H1 (cell line): ENCODE data around the gene CDC42BPB. TPM values are rescaled to one million over a fixed set of nuclear protein-coding genes. Genes with fewer than 3 reads are reported as not detected.

ENCODE experiments used
- ASH2L ChIP-seq: fragments of 200-600, 300-600 bp; sonication (generic); IDR thresholded peaks from one replicate; pipeline ENCODE4 v1.7.1; 2017; ENCODE audit warnings: low read length
- JUN ChIP-seq: IDR thresholded peaks from 2 replicates; pipeline ENCODE4 v1.6.1; 2011; ENCODE audit warnings: low read depth, mild to moderate bottlenecking, improper control_type of control experiment, low read length
- JUND ChIP-seq: IDR thresholded peaks from 2 replicates; pipeline ENCODE4 v1.6.1; 2011; ENCODE audit warnings: mild to moderate bottlenecking, improper control_type of control experiment, low read length
- KDM1A ChIP-seq: fragments of 200-600, 300-600 bp; sonication (generic); IDR thresholded peaks from 2 replicates; pipeline ENCODE4 v1.7.1; 2016; ENCODE audit warnings: mild to moderate bottlenecking, low read length, borderline replicate concordance
- MAFK ChIP-seq: IDR thresholded peaks from 2 replicates; pipeline ENCODE4 v1.6.1; 2012; ENCODE audit warnings: low read depth, mild to moderate bottlenecking, improper control_type of control experiment, low read length
- MAX ChIP-seq: IDR thresholded peaks from 2 replicates; pipeline ENCODE4 v1.6.1; 2012; ENCODE audit warnings: inconsistent platforms
- PHF8 ChIP-seq: fragments of 200-600 bp; sonication (generic); conservative IDR thresholded peaks from 2 replicates; pipeline ENCODE4 v1.7.1; 2012; ENCODE audit warnings: low read depth, mild to moderate bottlenecking, inconsistent platforms, low read length, moderate library complexity
- SIRT6 ChIP-seq: IDR thresholded peaks from one replicate; pipeline ENCODE4 v1.7.1; 2012; ENCODE audit warnings: low read length, inconsistent platforms
- SP2 ChIP-seq: IDR thresholded peaks from 2 replicates; pipeline ENCODE4 v1.6.1; 2012; ENCODE audit warnings: mild to moderate bottlenecking, low read length, inconsistent platforms
- TAF7 ChIP-seq: optimal IDR thresholded peaks from 2 replicates; pipeline ENCODE3; 2011; ENCODE audit warnings: low read depth, mild to moderate bottlenecking, inconsistent platforms, low read length, moderate library complexity, borderline replicate concordance
- polyA plus RNA-seq, 7 experiments: library from polyadenylated mRNA; depleted of rRNA in 3 of 7; stranded (reverse) in 5 of 7; unstranded in 2 of 7; fragments of >200 nt in 5 of 7; fragments of 200-250 nt in 2 of 7; gene quantifications; 1 replicate in 5 of 7; 2 replicates in 1 of 7; 4 replicates in 1 of 7; pipeline versions ENCODE4 v1.2.1 to v1.2.3, GENCODE V29; 2011 to 2013; ENCODE audit warnings: missing spikeins in 2 of 7, mixed read lengths in 2 of 7
- total RNA-seq: library from RNA; stranded (reverse); fragmentation: NEBNext Ultra II Directional; extraction: Animal tissue kit (Norgen Biotek cat#: 25700); gene quantifications from 2 replicates; pipeline ENCODE4 v1.2.1, GENCODE V29; 2021

Gene CDC42BPB
- total and polyA plus RNA-seq, 2 of the 8 experiments (the other 6 are each of a cell fraction or from before 2014, with no cell fraction given), result 51.2 to 88.2 TPM

- TF ChIP-seq KDM1A, result no peak
- TF ChIP-seq SIRT6, result no peak
- no peak for TF ChIP-seq ASH2L
- no peak for TF ChIP-seq PHF8
- TF ChIP-seq SP2, result no peak
- no peak for TF ChIP-seq JUN
- no peak for TF ChIP-seq TAF7
- no peak for TF ChIP-seq MAX
- TF ChIP-seq MAFK, result no peak
- no peak for TF ChIP-seq JUND
Observed at GRCh38 chr14:103089386-103090335, 32.3 kb upstream of the CDC42BPB start (continued).
